Measurements from ENCODE around the gene BTBD9. TPM values are rescaled to one million over a fixed set of nuclear protein-coding genes. Genes with fewer than 3 reads are reported as not detected.

Gene BTBD9
- total RNA-seq, 1 donor from 2014 or later: 23.0 TPM

- Mint-ChIP-seq H3K27ac (peak overlapping the region; percentile 96), H3K27me3 (ENCODE audit: low read depth) (no peaks in the 10 kb centered on the region), H3K4me1 (peaks cover 37% of the 10 kb centered on the region), H3K36me3 (peaks cover 2% of the 10 kb centered on the region), H3K4me3 (no peak overlapping the region), H3K9me3 (no peaks in the 10 kb centered on the region)
- TF ChIP-seq CTCF (IDR thresholded peaks at IDR 0.05; ENCODE audit: unreplicated experiment): no peak
- no peak for DNase-seq (ENCODE audit: low spot score in 2 of 2, unreplicated experiment in 2 of 2)
Observed at GRCh38 chr6:38262609-38263008, 377.1 kb downstream of the BTBD9 start.

DNA sequence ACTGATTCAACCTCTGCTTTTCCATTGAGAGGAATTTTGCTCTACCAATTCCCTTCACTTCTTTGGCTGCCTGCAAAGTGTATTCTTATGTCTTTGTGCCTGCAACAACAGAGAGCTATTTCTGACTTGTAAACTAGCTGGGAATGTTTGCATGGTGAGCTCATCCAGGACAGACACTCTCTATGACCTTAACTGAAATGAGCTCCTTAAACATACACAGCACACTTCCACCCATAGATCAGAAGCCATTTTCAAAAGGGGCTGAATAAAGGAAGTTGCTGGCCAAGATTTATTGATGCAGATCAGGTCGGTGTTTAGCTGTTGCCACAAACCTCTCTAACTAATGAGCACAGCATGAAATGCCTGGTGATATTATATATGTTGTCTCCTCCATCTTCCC lies 377.7 kb downstream of the BTBD9 start:
- Mint-ChIP-seq H3K27me3 (ENCODE audit: low read depth) (no peaks in the 10 kb centered on the region), H3K4me3 (no peak overlapping the region), H3K4me1 (peaks cover 37% of the 10 kb centered on the region), H3K9me3 (no peaks in the 10 kb centered on the region), H3K27ac (peak overlapping the region; percentile 96), H3K36me3 (peaks cover 2% of the 10 kb centered on the region)
- no peak for DNase-seq (ENCODE audit: low spot score in 2 of 2, unreplicated experiment in 2 of 2)
- no peak for TF ChIP-seq CTCF (IDR thresholded peaks at IDR 0.05; ENCODE audit: unreplicated experiment)

- Mint-ChIP-seq H3K36me3 (peaks cover 2% of the 10 kb centered on the region), H3K9me3 (no peaks in the 10 kb centered on the region), H3K27me3 (ENCODE audit: low read depth) (no peaks in the 10 kb centered on the region), H3K4me1 (peaks cover 35% of the 10 kb centered on the region), H3K27ac (peak overlapping the region; percentile 96), H3K4me3 (no peak overlapping the region)
- no peak for DNase-seq (ENCODE audit: low spot score in 2 of 2, unreplicated experiment in 2 of 2)
- TF ChIP-seq CTCF (IDR thresholded peaks at IDR 0.05; ENCODE audit: unreplicated experiment): no peak
Observed at GRCh38 chr6:38261626-38262025, 378.1 kb downstream of the BTBD9 start.

DNA sequence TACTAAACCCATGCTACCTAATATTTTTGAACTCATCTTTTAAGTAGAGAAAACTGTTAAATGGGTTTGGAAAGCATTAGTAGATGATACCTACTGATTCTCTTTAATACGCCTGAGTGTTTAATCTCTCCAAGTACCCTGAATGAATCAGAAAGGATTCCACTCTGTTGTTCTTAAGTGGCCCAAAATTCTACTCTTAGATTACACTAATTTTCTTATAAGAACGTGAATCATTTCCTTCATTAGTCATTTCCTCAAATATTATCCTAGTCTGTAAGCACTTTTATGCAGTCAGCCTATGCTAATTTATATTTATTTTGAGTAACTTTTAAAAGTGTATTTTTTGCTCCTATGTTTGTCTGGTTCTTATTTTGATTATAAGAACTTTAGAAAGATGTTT lies 380.0 kb downstream of the BTBD9 start:
- peaks cover 10% of the 10 kb centered on the region for H3K36me3 Mint-ChIP-seq
- H3K27me3 Mint-ChIP-seq (ENCODE audit: low read depth): no peaks in the 10 kb centered on the region
- TF ChIP-seq CTCF (IDR thresholded peaks at IDR 0.05; ENCODE audit: unreplicated experiment): no peak
- no peak for DNase-seq (ENCODE audit: low spot score in 2 of 2, unreplicated experiment in 2 of 2)
- H3K27ac Mint-ChIP-seq: no peak overlapping the region
- no peak overlapping the region for H3K4me3 Mint-ChIP-seq
- H3K9me3 Mint-ChIP-seq: peaks cover 5% of the 10 kb centered on the region
- H3K4me1 Mint-ChIP-seq: peaks cover 31% of the 10 kb centered on the region

- Mint-ChIP-seq H3K9me3 (peaks cover 6% of the 10 kb centered on the region), H3K36me3 (peaks cover 2% of the 10 kb centered on the region), H3K4me1 (no peaks in the 10 kb centered on the region), H3K27ac (no peak overlapping the region), H3K27me3 (ENCODE audit: low read depth) (no peaks in the 10 kb centered on the region), H3K4me3 (no peak overlapping the region)
- no peak for DNase-seq (ENCODE audit: low spot score in 2 of 2, unreplicated experiment in 2 of 2)
- TF ChIP-seq CTCF (IDR thresholded peaks at IDR 0.05; ENCODE audit: unreplicated experiment): no peak
Observed at GRCh38 chr6:38248500-38249234, 391.1 kb downstream of the BTBD9 start.

Data from mesothelial cell of epicardium (in vitro differentiated cells).